GM12875 (cell line): ENCODE measurements around the gene KCNG4.

Source experiments
- H3K4me3 ChIP-seq: one replicate; pipeline ENCODE4 v1.5.1; 2011; ENCODE audit warnings: low read depth, low read length, control low read depth
- TF ChIP-seq, protein P1 (sequence below): IDR thresholded peaks from 2 replicates; pipeline ENCODE4 v1.5.1; 2011; ENCODE audit warnings: low read depth, mild to moderate bottlenecking, control low read depth, inconsistent platforms, low read length, moderate library complexity, borderline replicate concordance; ENCODE audit not compliant: insufficient read depth

The KCNG4 gene

GRCh38 chr16:84199861-84200260 is 40.0 kb downstream of the KCNG4 start:
- TF ChIP-seq, protein P1, sequence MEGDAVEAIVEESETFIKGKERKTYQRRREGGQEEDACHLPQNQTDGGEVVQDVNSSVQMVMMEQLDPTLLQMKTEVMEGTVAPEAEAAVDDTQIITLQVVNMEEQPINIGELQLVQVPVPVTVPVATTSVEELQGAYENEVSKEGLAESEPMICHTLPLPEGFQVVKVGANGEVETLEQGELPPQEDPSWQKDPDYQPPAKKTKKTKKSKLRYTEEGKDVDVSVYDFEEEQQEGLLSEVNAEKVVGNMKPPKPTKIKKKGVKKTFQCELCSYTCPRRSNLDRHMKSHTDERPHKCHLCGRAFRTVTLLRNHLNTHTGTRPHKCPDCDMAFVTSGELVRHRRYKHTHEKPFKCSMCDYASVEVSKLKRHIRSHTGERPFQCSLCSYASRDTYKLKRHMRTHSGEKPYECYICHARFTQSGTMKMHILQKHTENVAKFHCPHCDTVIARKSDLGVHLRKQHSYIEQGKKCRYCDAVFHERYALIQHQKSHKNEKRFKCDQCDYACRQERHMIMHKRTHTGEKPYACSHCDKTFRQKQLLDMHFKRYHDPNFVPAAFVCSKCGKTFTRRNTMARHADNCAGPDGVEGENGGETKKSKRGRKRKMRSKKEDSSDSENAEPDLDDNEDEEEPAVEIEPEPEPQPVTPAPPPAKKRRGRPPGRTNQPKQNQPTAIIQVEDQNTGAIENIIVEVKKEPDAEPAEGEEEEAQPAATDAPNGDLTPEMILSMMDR = no peak
- no peak overlapping the region for H3K4me3 ChIP-seq

DNA sequence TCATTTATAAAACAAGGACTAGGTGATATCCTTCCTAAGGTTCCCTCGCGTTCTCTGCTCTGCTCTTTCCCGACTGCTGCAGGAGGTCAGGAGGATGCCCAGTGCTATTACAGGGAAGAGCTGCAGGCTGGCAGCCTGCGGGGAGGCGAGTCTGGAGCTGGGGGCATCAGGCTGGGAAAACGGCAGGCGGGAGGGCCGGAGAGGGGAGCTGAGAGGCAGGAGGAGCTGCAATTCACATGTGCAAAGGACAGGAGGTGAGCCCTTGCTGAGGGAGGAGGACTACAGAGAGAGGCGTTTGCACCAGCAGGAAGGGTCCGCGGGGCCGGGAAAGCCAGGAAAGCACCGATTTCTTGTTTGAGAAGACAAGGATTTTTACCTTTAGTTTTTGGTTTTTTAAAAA is 40.7 kb downstream of the KCNG4 start:
- TF ChIP-seq, protein P1 = no peak
- no peak overlapping the region for H3K4me3 ChIP-seq

- TF ChIP-seq, protein P1 = no peak
- no peak overlapping the region for H3K4me3 ChIP-seq
These were observed 41.4 kb downstream of the KCNG4 start for GRCh38 chr16:84198401-84198800.

- TF ChIP-seq, protein P1 = no peak
- no peak overlapping the region for H3K4me3 ChIP-seq
These were observed 42.2 kb downstream of the KCNG4 start for GRCh38 chr16:84197466-84198128.

GRCh38 chr16:84196727-84197394 is 43.0 kb downstream of the KCNG4 start:
- H3K4me3 ChIP-seq = no peak overlapping the region

DNA sequence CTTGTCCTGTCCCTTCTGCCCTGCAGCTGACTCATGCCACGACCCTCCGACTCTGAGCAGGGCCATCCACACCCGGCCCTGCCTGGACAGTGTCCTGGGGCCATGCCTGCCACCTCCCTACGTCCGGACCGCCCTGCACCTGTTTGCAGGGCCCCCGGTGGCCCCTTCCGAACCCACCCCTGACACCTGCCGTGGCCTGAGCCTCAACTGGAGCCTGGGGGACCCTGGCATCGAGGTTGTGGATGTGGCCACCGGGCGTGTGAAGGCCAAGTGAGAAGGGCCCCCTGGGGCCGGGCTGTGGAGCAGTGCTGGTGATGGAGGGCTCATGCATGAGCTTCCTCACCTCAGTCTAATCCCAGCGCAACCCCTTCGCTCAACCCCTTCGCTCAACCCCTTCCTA is 43.7 kb downstream of the KCNG4 start:
- TF ChIP-seq, protein P1 = no peak
- no peak overlapping the region for H3K4me3 ChIP-seq

More at GRCh38 chr16:84196727-84197394, 43.0 kb downstream of the KCNG4 start:
- TF ChIP-seq, protein P1 = no peak
